B cell (primary cell): ENCODE results near the gene EEF1AKMT2. TPM values are rescaled to one million over a fixed set of nuclear protein-coding genes. Genes with fewer than 3 reads are reported as not detected.

Experiments
- ATAC-seq: fragments of 200-7000 bp; cut with Tn5 transposase; one replicate; pipeline ENCODE4 v1.10.0; 2021; ENCODE audit warnings: low read depth, mild to moderate bottlenecking, moderate number of reproducible peaks, moderate library complexity
- CTCF ChIA-PET: fragments of 350-600 bp; sonication (Branson Sonifier 250); formaldehyde crosslinking; loops from one replicate; lab custom pipeline; 2021; ENCODE audit warnings: antibody characterized with exemption, inconsistent platforms; lab: Charles Lee
- POLR2A ChIA-PET: fragments of 350-600 bp; sonication (Branson Sonifier 250); formaldehyde crosslinking; loops from one replicate; lab custom pipeline; 2021; ENCODE audit warnings: antibody characterized with exemption; lab: Charles Lee
- DNase-seq: peaks from one replicate; pipeline ENCODE4 v3.0.0; 2013
- H2AFZ ChIP-seq: 2 replicates; pipeline ENCODE4 v1.6.1; 2012; ENCODE audit warnings: mild to moderate bottlenecking, low read depth, low read length; ENCODE audit not compliant: insufficient read depth, poor library complexity, severe bottlenecking
- H3K27ac ChIP-seq, 2 donors: 1 replicate in 1 of 2; 2 replicates in 1 of 2; pipeline ENCODE4 v1.5.1; 2012 to 2013; ENCODE audit warnings: low read length in 2 of 2, mild to moderate bottlenecking in 2 of 2, moderate library complexity in 1 of 2
- H3K27me3 ChIP-seq, 4 experiments: fragments of 200-600 bp in 1 of 4; sonication (generic) in 1 of 4; replicated peaks in 1 of 4; 1 replicate in 2 of 4; 2 replicates in 2 of 4; pipeline versions ENCODE4 v1.6.1 to v1.7.0; 2013 to 2016; ENCODE audit warnings: low read length in 3 of 4, mild to moderate bottlenecking in 2 of 4, mixed read lengths in 1 of 4, moderate library complexity in 1 of 4; ENCODE audit not compliant: insufficient read depth in 4 of 4, control insufficient read depth in 3 of 4; ENCODE audit errors: control extremely low read depth in 1 of 4
- H3K36me3 ChIP-seq, 2 experiments: replicated peaks in 1 of 2; 1 replicate in 1 of 2; 2 replicates in 1 of 2; pipeline versions ENCODE4 v1.6.1 to v1.7.1; 2013; ENCODE audit warnings: low read length in 1 of 2; ENCODE audit not compliant: insufficient read depth in 2 of 2, control insufficient read depth in 1 of 2; ENCODE audit errors: control extremely low read depth in 1 of 2, extremely low read depth in 1 of 2
- H3K4me1 ChIP-seq, 2 donors: fragments of 200-600 bp in 1 of 2; sonication (generic) in 1 of 2; 1 replicate in 1 of 2; 2 replicates in 1 of 2; pipeline versions ENCODE4 v1.5.1 to v1.6.1; 2013 to 2017; ENCODE audit warnings: low read length in 2 of 2; ENCODE audit not compliant: control insufficient read depth in 2 of 2, insufficient read depth in 2 of 2
- H3K4me2 ChIP-seq: replicated peaks from 2 replicates; pipeline ENCODE3; 2012; ENCODE audit warnings: mild to moderate bottlenecking, low read depth, low read length; ENCODE audit not compliant: poor library complexity, severe bottlenecking
- H3K4me3 ChIP-seq, 5 experiments: fragments of 200-600 bp in 1 of 5; sonication (generic) in 1 of 5; 1 replicate in 3 of 5; 2 replicates in 2 of 5; pipeline versions ENCODE4 v1.5.1 to v1.7.0; 2011 to 2016; ENCODE audit warnings: low read length in 4 of 5, mild to moderate bottlenecking in 4 of 5, low read depth in 2 of 5, control low read depth in 1 of 5, moderate library complexity in 1 of 5; ENCODE audit not compliant: insufficient read depth in 1 of 5; ENCODE audit errors: control extremely low read depth in 1 of 5, extremely low read depth in 1 of 5
- H3K79me2 ChIP-seq: fragments of 200-600 bp; sonication (generic); one replicate; pipeline ENCODE4 v1.6.0; 2016; ENCODE audit warnings: low read length; ENCODE audit not compliant: control insufficient read depth, insufficient read depth
- H3K9ac ChIP-seq: fragments of 200-600 bp; sonication (generic); 2 replicates; pipeline ENCODE4 v1.6.1; 2017; ENCODE audit warnings: mild to moderate bottlenecking, low read length, moderate library complexity
- H3K9me3 ChIP-seq, 3 donors: one replicate each; pipeline versions ENCODE4 v1.6.1 to v1.7.1; 2013; ENCODE audit warnings: low read length in 2 of 3; ENCODE audit not compliant: control insufficient read depth in 2 of 3, insufficient read depth in 1 of 3; ENCODE audit errors: control extremely low read depth in 1 of 3
- H4K20me1 ChIP-seq: 2 replicates; pipeline ENCODE4 v1.6.0; 2012; ENCODE audit warnings: mild to moderate bottlenecking, low read length; ENCODE audit not compliant: insufficient read depth, control insufficient read depth, poor library complexity, severe bottlenecking
- H3K27ac Mint-ChIP-seq: one replicate; pipeline ENCODE4 v1.8.0; 2021; ENCODE audit warnings: mixed read lengths
- H3K27me3 Mint-ChIP-seq: one replicate; pipeline ENCODE4 v1.8.0; 2021; ENCODE audit warnings: mixed read lengths
- H3K4me1 Mint-ChIP-seq: one replicate; pipeline ENCODE4 v1.8.0; 2021; ENCODE audit warnings: mixed read lengths
- H3K4me3 Mint-ChIP-seq: one replicate; pipeline ENCODE4 v1.8.0; 2021; ENCODE audit warnings: mixed read lengths
- H3K9me3 Mint-ChIP-seq: one replicate; pipeline ENCODE4 v1.8.0; 2022; ENCODE audit warnings: mixed read lengths; ENCODE audit not compliant: insufficient read depth
- CTCF ChIP-seq: fragments of 200-600 bp; IDR thresholded peaks from one replicate; pipeline ENCODE4 v1.8.0; 2022; ENCODE audit warnings: antibody characterized with exemption, mild to moderate bottlenecking
- EZH2 ChIP-seq: IDR thresholded peaks from 2 replicates; pipeline ENCODE4 v1.6.1; 2012; ENCODE audit warnings: borderline replicate concordance, low read depth, mild to moderate bottlenecking, moderate library complexity, low read length; ENCODE audit not compliant: insufficient read depth, poor library complexity, severe bottlenecking
- whole genome bisulfite sequencing: methylation state at CpG from one replicate; pipeline ENCODE4 v1.1.5; 2013; ENCODE audit warnings: missing lambda C conversion rate; ENCODE audit not compliant: insufficient coverage; 5-methylcytosine and 5-hydroxymethylcytosine counted together
- intact Hi-C: fragments of 100-400 bp; cut with micrococcal nuclease; formaldehyde crosslinking; loops from one replicate; pipeline ENCODE4 v1.10.0; 2022
- polyA plus RNA-seq: library from polyadenylated mRNA; depleted of rRNA; stranded (reverse); fragments of >200 nt; gene quantifications from 2 replicates; pipeline ENCODE4 v1.2.3, GENCODE V29; 2012
- total RNA-seq, 2 donors: library from RNA; stranded (reverse); fragments of 120-200 nt in 1 of 2; gene quantifications; 1 replicate in 1 of 2; 2 replicates in 1 of 2; pipeline versions ENCODE4 v1.2.3 to v1.2.4, GENCODE V29; 2013 to 2022

The EEF1AKMT2 gene
- total and polyA plus RNA-seq, 2 donors (not counting 1 experiment from before 2014, with no cell fraction given): 8.8 to 15.0 TPM

GRCh38 chr10:124748166-124748565 is 43.5 kb downstream of the EEF1AKMT2 start:
- Mint-ChIP-seq H3K4me1 (peaks cover 21% of the 10 kb centered on the region), H3K27ac (peak overlapping the region; percentile 63), H3K9me3 (no peaks in the 10 kb centered on the region), H3K27me3 (no peaks in the 10 kb centered on the region), H3K4me3 (no peak overlapping the region)
- Histone ChIP-seq H4K20me1 (no peaks in the 10 kb centered on the region), H3K79me2 (peaks cover 10% of the 10 kb centered on the region), H3K27me3 (no peaks in the 10 kb centered on the region), H3K4me3 (no peak overlapping the region), H3K9ac (no peak overlapping the region), H3K9me3 (no peaks in the 10 kb centered on the region), H3K36me3 (no peaks in the 10 kb centered on the region), H2AFZ (no peak overlapping the region), H3K27ac (peak overlapping the region in 1 of 2 donors; percentile 68), H3K4me1 (peaks cover 16 to 18% of the 10 kb centered on the region in 2 donors), H3K4me2 (no peak overlapping the region)
- intact Hi-C loops: loop anchor here (5.0 to 10.0 kb wide), 2 partner anchors 286 to 653 kb away; partner anchors contain the start of genes CHST15 and LHPP
- POLR2A ChIA-PET: no interaction called here
- CTCF ChIA-PET: interaction anchor here (0.9 to 7.3 kb wide), 10 partner anchors 19 to 752 kb away, joined by 3 to 415 read pairs (median 4); no protein-coding TSS in a partner anchor
- DNase-seq (no peak), ATAC-seq (no peak)
- no peak for TF ChIP-seq EZH2
- no peak for TF ChIP-seq CTCF
- WGBS: 91% methylated on average over 2 of the region's 3 CpGs

- H3K36me3 ChIP-seq: no peaks in the 10 kb centered on the region
- intact Hi-C loops: loop anchor here (5.0 to 10.0 kb wide), 2 partner anchors 285 to 653 kb away; partner anchors contain the start of genes CHST15 and LHPP
- no peaks in the 10 kb centered on the region for H3K9me3 Mint-ChIP-seq
- no peaks in the 10 kb centered on the region for H3K27me3 ChIP-seq
- DNase-seq (no peak), ATAC-seq (no peak)
- no peak for TF ChIP-seq CTCF
- no peak for TF ChIP-seq EZH2
- H3K4me3 ChIP-seq: no peak overlapping the region
- no peak overlapping the region for H3K27ac ChIP-seq
- WGBS: no CpG with 5 or more reads among the region's 1 CpG
- H4K20me1 ChIP-seq: peaks cover 1% of the 10 kb centered on the region
- H3K4me2 ChIP-seq: no peak overlapping the region
- ChIA-PET POLR2A (no interaction called here), CTCF (interaction anchor here (0.9 to 7.3 kb wide), 15 partner anchors 8 to 752 kb away, joined by 3 to 415 read pairs (median 4); no protein-coding TSS in a partner anchor)
- H3K4me3 Mint-ChIP-seq: no peak overlapping the region
- peaks cover 16 to 18% of the 10 kb centered on the region in 2 donors for H3K4me1 ChIP-seq
- H3K27me3 Mint-ChIP-seq: no peaks in the 10 kb centered on the region
- H3K4me1 Mint-ChIP-seq: peaks cover 21% of the 10 kb centered on the region
- no peak overlapping the region for H3K27ac Mint-ChIP-seq
- no peak overlapping the region for H3K9ac ChIP-seq
- H3K9me3 ChIP-seq: no peaks in the 10 kb centered on the region
- peaks cover 14% of the 10 kb centered on the region for H3K79me2 ChIP-seq
- no peak overlapping the region for H2AFZ ChIP-seq
Measured at GRCh38 chr10:124747745-124748144, 43.9 kb downstream of the EEF1AKMT2 start.
